Measurements from ENCODE around the gene ATR. TPM values are rescaled to one million over a fixed set of nuclear protein-coding genes. Genes with fewer than 3 reads are reported as not detected.

ATR gene
- total and polyA plus RNA-seq, 10 of the 15 experiments (the other 5 are each of a cell fraction or from before 2014, with no cell fraction given), result 21.0 to 41.5 (median 30.1) TPM

DNA sequence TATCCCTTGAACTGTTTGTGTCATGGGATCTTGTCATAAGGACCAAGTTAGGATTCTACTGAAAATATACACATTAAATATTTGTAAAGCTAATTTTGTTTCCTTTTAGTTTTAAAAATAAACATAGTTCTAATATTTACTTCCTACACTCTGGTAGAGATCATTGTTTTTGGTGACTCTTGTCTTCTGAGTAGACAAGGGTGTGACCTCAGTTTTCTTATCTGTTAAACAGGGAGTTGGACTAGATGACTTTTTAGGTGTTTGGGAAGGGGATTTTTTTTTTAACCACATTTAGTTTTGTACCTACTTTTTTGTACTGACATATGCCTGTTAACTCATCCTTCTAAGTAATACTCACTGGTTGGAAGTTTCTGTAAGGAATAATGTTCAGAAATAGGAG, 48.4 kb upstream of the ATR start:
- Histone ChIP-seq H3K9me3 (replicated peaks; ENCODE audit: control insufficient read depth, insufficient read depth, low read length) (no peaks in the 10 kb centered on the region), H3K36me3 (ENCODE audit: control insufficient read depth in 2 of 2, insufficient read depth in 2 of 2, low read length in 1 of 2) (no peaks in the 10 kb centered on the region), H3K9ac (ENCODE audit: control insufficient read depth, insufficient read depth, low read length) (no peak overlapping the region), H3K27me3 (replicated peaks in 1 of 2; ENCODE audit: control insufficient read depth in 2 of 2, insufficient read depth in 2 of 2, low read length in 1 of 2) (no peaks in the 10 kb centered on the region), H3K27ac (ENCODE audit: control insufficient read depth, insufficient read depth) (no peak overlapping the region), H3K4me1 (ENCODE audit: control insufficient read depth, insufficient read depth, low read length) (no peaks in the 10 kb centered on the region), H2AFZ (ENCODE audit: control insufficient read depth, low read depth, low read length) (no peak overlapping the region), H3K79me2 (ENCODE audit: control insufficient read depth, insufficient read depth, low read length) (no peaks in the 10 kb centered on the region), H3K4me2 (ENCODE audit: control insufficient read depth, insufficient read depth) (no peak overlapping the region), H3K4me3 (no peak overlapping the region), H4K20me1 (ENCODE audit: control insufficient read depth, insufficient read depth) (no peaks in the 10 kb centered on the region)
- ChIA-PET SMC1A (ENCODE audit: uncharacterized antibody, unreplicated experiment) (no interaction called here), CTCF (interaction anchor here (0.6 to 1.6 kb wide), 3 partner anchors 10 to 35 kb away, joined by 3 read pairs; no protein-coding TSS in a partner anchor), RAD21 (ENCODE audit: unreplicated experiment) (interaction anchor here (0.9 kb wide), 1 partner anchor 9 kb away, joined by 3 read pairs; no protein-coding TSS in a partner anchor), POLR2A (no interaction called here)
- in situ Hi-C loops (cut with MboI), result no loop called here
- DNase-seq (ENCODE audit: low read depth, low spot score) (no peak), FAIRE-seq (peak; percentile 41), ATAC-seq (no peak; the same call in 2 of the 3 replicates)
- no TSS peak for BruUV-seq (replicated peaks)
- intact Hi-C loops (cut with micrococcal nuclease; ENCODE audit: unreplicated experiment), result no loop called here
- TF ChIP-seq RUNX3 (IDR thresholded peaks at IDR 0.05; ENCODE audit: low read length) (no peak), WRNIP1 (IDR thresholded peaks at IDR 0.05; ENCODE audit: borderline replicate concordance, low read depth, low read length) (no peak), HDAC6 (IDR thresholded peaks at IDR 0.05; ENCODE audit: unreplicated experiment) (no peak), EP300 (IDR thresholded peaks at IDR 0.05; ENCODE audit: borderline replicate concordance in 1 of 2, control insufficient read depth in 1 of 2, low read depth in 2 of 2, low read length in 2 of 2) (no peak), GATAD2B (conservative IDR thresholded peaks at IDR 0.05; ENCODE audit: low read depth) (no peak)

DNA sequence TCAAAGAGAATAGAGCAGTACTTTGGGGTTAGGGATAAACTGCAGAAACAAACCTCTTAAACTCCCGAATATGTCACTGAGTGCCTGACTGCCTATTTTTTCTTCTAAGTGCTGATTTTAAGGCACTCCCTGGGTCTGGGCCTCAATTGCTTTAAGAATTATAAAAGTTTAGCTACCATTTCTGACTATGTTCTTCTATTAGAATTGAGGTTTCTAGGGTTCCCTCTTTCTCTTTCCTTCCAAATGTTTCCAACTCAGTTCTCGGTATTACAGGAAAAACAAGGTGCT, 46.6 kb upstream of the ATR start:
- ChIA-PET POLR2A (no interaction called here), CTCF (interaction anchor here (0.9 to 1.1 kb wide), 3 partner anchors 14 to 212 kb away, joined by 3 to 4 read pairs (median 3); no protein-coding TSS in a partner anchor)
- no TSS peak for BruUV-seq (replicated peaks)

More for the DNA sequence above, 46.6 kb upstream of the ATR start:
- in situ Hi-C loops (cut with MboI), result no loop called here
- DNase-seq (ENCODE audit: low read depth, low spot score), result no peak
- H3K4me3 ChIP-seq, result no peak overlapping the region
- intact Hi-C loops (cut with micrococcal nuclease; ENCODE audit: unreplicated experiment), result no loop called here
- H3K27ac ChIP-seq (ENCODE audit: control insufficient read depth, insufficient read depth), result no peak overlapping the region
- H3K9me3 ChIP-seq (replicated peaks; ENCODE audit: control insufficient read depth, insufficient read depth, low read length), result no peaks in the 10 kb centered on the region
- 56% methylated on average over 2 of the region's 2 CpGs for WGBS (ENCODE audit: insufficient coverage, insufficient replicate concordance, low lambda C conversion rate, missing lambda C conversion rate)
- no peak overlapping the region for H2AFZ ChIP-seq (ENCODE audit: control insufficient read depth, low read depth, low read length)
- RAD21 ChIA-PET (ENCODE audit: unreplicated experiment), result no interaction called here
- H3K79me2 ChIP-seq (ENCODE audit: control insufficient read depth, insufficient read depth, low read length), result no peaks in the 10 kb centered on the region
- no peaks in the 10 kb centered on the region for H3K4me1 ChIP-seq (ENCODE audit: control insufficient read depth, insufficient read depth, low read length)
- TF ChIP-seq NR2C1 (IDR thresholded peaks at IDR 0.05) (no peak), BACH1 (IDR thresholded peaks at IDR 0.05; ENCODE audit: borderline replicate concordance) (no peak), FOS (IDR thresholded peaks at IDR 0.05; ENCODE audit: borderline replicate concordance, extremely low read depth, insufficient read length) (no peak)
- no peak for FAIRE-seq
- H3K4me2 ChIP-seq (ENCODE audit: control insufficient read depth, insufficient read depth), result no peak overlapping the region
- H3K36me3 ChIP-seq (ENCODE audit: control insufficient read depth in 2 of 2, insufficient read depth in 2 of 2, low read length in 1 of 2), result no peaks in the 10 kb centered on the region
- H3K27me3 ChIP-seq (replicated peaks in 1 of 2; ENCODE audit: control insufficient read depth in 2 of 2, insufficient read depth in 2 of 2, low read length in 1 of 2), result no peaks in the 10 kb centered on the region
- no peak for ATAC-seq
- H4K20me1 ChIP-seq (ENCODE audit: control insufficient read depth, insufficient read depth), result no peaks in the 10 kb centered on the region
- SMC1A ChIA-PET (ENCODE audit: uncharacterized antibody, unreplicated experiment), result interaction anchor here (1.0 kb wide), 1 partner anchor 230 kb away, joined by 3 read pairs; no protein-coding TSS in a partner anchor
- no peak overlapping the region for H3K9ac ChIP-seq (ENCODE audit: control insufficient read depth, insufficient read depth, low read length)
